H9 (cell line): ENCODE data around the gene CDC14A. TPM values are rescaled to one million over a fixed set of nuclear protein-coding genes. Genes with fewer than 3 reads are reported as not detected.

Source experiments
- DNase-seq: peaks from one replicate; pipeline ENCODE4 v3.0.0-alpha.2; 2017
- H2AFZ ChIP-seq: one replicate; pipeline ENCODE4 v1.6.1; 2013; ENCODE audit warnings: mild to moderate bottlenecking, low read length, control low read depth, moderate library complexity
- H2AK5ac ChIP-seq: 2 replicates; pipeline ENCODE4 v1.6.1; 2013; ENCODE audit warnings: low read length, control low read depth, mixed read lengths; ENCODE audit not compliant: insufficient read length
- H2BK120ac ChIP-seq: one replicate; pipeline ENCODE4 v1.6.1; 2013; ENCODE audit warnings: low read depth, mild to moderate bottlenecking, low read length, control low read depth, inconsistent platforms; ENCODE audit not compliant: poor library complexity, severe bottlenecking
- H2BK12ac ChIP-seq: 2 replicates; pipeline ENCODE4 v1.6.1; 2013; ENCODE audit warnings: low read length, control low read depth, mixed read lengths, low read depth; ENCODE audit not compliant: insufficient read length
- H2BK15ac ChIP-seq: 2 replicates; pipeline ENCODE4 v1.6.1; 2013; ENCODE audit warnings: low read depth, low read length, control low read depth
- H2BK20ac ChIP-seq: one replicate; pipeline ENCODE4 v1.6.1; 2013; ENCODE audit warnings: low read depth, mild to moderate bottlenecking, low read length, control low read depth, inconsistent platforms; ENCODE audit not compliant: poor library complexity, severe bottlenecking
- H2BK5ac ChIP-seq: 2 replicates; pipeline ENCODE4 v1.6.1; 2013; ENCODE audit warnings: low read length, control low read depth, mixed read lengths; ENCODE audit not compliant: insufficient read length
- H3K14ac ChIP-seq: 2 replicates; pipeline ENCODE4 v1.6.1; 2013; ENCODE audit warnings: low read length, control low read depth; ENCODE audit not compliant: insufficient read depth
- H3K18ac ChIP-seq: 2 replicates; pipeline ENCODE4 v1.6.1; 2013; ENCODE audit warnings: low read depth, mild to moderate bottlenecking, mixed read lengths, low read length, control low read depth; ENCODE audit not compliant: insufficient read length
- H3K23ac ChIP-seq: 2 replicates; pipeline ENCODE4 v1.6.1; 2013; ENCODE audit warnings: low read length, control low read depth, mixed read lengths, low read depth; ENCODE audit not compliant: insufficient read length
- H3K23me2 ChIP-seq: 2 replicates; pipeline ENCODE4 v1.6.1; 2013; ENCODE audit warnings: low read depth, mild to moderate bottlenecking, mixed read lengths, low read length, control low read depth; ENCODE audit not compliant: insufficient read length, poor library complexity, severe bottlenecking
- H3K27ac ChIP-seq: 2 replicates; pipeline ENCODE4 v1.5.1; 2013; ENCODE audit warnings: low read length, control low read depth, mixed read lengths, low read depth; ENCODE audit not compliant: insufficient read length
- H3K27me3 ChIP-seq: 2 replicates; pipeline ENCODE4 v1.6.1; 2013; ENCODE audit warnings: low read length, control low read depth, inconsistent platforms; ENCODE audit not compliant: insufficient read depth
- H3K4ac ChIP-seq: 2 replicates; pipeline ENCODE4 v1.6.1; 2013; ENCODE audit warnings: low read depth, mild to moderate bottlenecking, control low read depth, inconsistent platforms, low read length, moderate library complexity
- H3K4me1 ChIP-seq: 2 replicates; pipeline ENCODE4 v1.6.1; 2013; ENCODE audit warnings: low read length, control low read depth, inconsistent platforms; ENCODE audit not compliant: insufficient read depth
- H3K4me2 ChIP-seq: 2 replicates; pipeline ENCODE4 v1.6.1; 2013; ENCODE audit warnings: low read length, control low read depth, mixed read lengths; ENCODE audit not compliant: insufficient read length, insufficient read depth
- H3K56ac ChIP-seq: 2 replicates; pipeline ENCODE4 v1.6.1; 2013; ENCODE audit warnings: low read depth, mild to moderate bottlenecking, mixed read lengths, low read length, control low read depth; ENCODE audit not compliant: insufficient read length
- H3K79me1 ChIP-seq: 2 replicates; pipeline ENCODE4 v1.6.1; 2013; ENCODE audit warnings: low read depth, mild to moderate bottlenecking, moderate library complexity, low read length, control low read depth, inconsistent platforms; ENCODE audit not compliant: insufficient read depth, poor library complexity, severe bottlenecking
- H3K79me2 ChIP-seq: 2 replicates; pipeline ENCODE4 v1.6.1; 2013; ENCODE audit warnings: low read length, control low read depth, inconsistent platforms; ENCODE audit not compliant: insufficient read depth
- H3K9ac ChIP-seq: 2 replicates; pipeline ENCODE4 v1.6.1; 2013; ENCODE audit warnings: low read length, control low read depth, mixed read lengths; ENCODE audit not compliant: insufficient read length; ENCODE audit errors: extremely low read depth
- H3K9me3 ChIP-seq: one replicate; pipeline ENCODE4 v1.6.1; 2013; ENCODE audit warnings: low read depth, low read length, inconsistent platforms; ENCODE audit not compliant: control insufficient read depth
- H3T11ph ChIP-seq: one replicate; pipeline ENCODE4 v1.6.1; 2013; ENCODE audit warnings: mild to moderate bottlenecking, low read length, control low read depth, inconsistent platforms
- H4K20me1 ChIP-seq: one replicate; pipeline ENCODE4 v1.6.1; 2013; ENCODE audit not compliant: control insufficient read depth, insufficient read length, insufficient read depth
- H4K5ac ChIP-seq: 2 replicates; pipeline ENCODE4 v1.6.1; 2013; ENCODE audit warnings: low read depth, mild to moderate bottlenecking, mixed read lengths, low read length, control low read depth; ENCODE audit not compliant: insufficient read length
- H4K8ac ChIP-seq: replicated peaks from 2 replicates; pipeline ENCODE4 v1.6.1; 2013; ENCODE audit warnings: low read length, control low read depth, mixed read lengths, low read depth; ENCODE audit not compliant: insufficient read length
- H4K91ac ChIP-seq: 2 replicates; pipeline ENCODE4 v1.6.1; 2013; ENCODE audit warnings: low read depth, mild to moderate bottlenecking, moderate library complexity, mixed read lengths, low read length, control low read depth; ENCODE audit not compliant: insufficient read length
- H3K27ac Mint-ChIP-seq, 3 experiments: 2 replicates in 2 of 3; 3 replicates in 1 of 3; pipeline ENCODE4 v1.8.0; 2020 to 2021; ENCODE audit warnings: mixed read lengths in 3 of 3, mild to moderate bottlenecking in 1 of 3, moderate library complexity in 1 of 3
- H3K27me3 Mint-ChIP-seq: 2 replicates; pipeline ENCODE4 v1.8.0; 2021; ENCODE audit warnings: low read depth, mild to moderate bottlenecking, moderate library complexity, mixed read lengths
- H3K36me3 Mint-ChIP-seq, 3 experiments: 2 replicates in 2 of 3; 3 replicates in 1 of 3; pipeline ENCODE4 v1.8.0; 2020 to 2021; ENCODE audit warnings: low read depth in 3 of 3, mixed read lengths in 3 of 3; ENCODE audit not compliant: insufficient read depth in 1 of 3
- H3K4me1 Mint-ChIP-seq, 2 experiments: 2 replicates each; pipeline ENCODE4 v1.8.0; 2020; ENCODE audit warnings: mixed read lengths in 2 of 2
- H3K4me3 Mint-ChIP-seq, 2 experiments: 2 replicates in 1 of 2; 3 replicates in 1 of 2; pipeline ENCODE4 v1.8.0; 2020 to 2021; ENCODE audit warnings: mild to moderate bottlenecking in 2 of 2, mixed read lengths in 2 of 2, moderate library complexity in 1 of 2
- H3K9me3 Mint-ChIP-seq, 2 experiments: 2 replicates in 1 of 2; 3 replicates in 1 of 2; pipeline ENCODE4 v1.8.0; 2020; ENCODE audit warnings: mild to moderate bottlenecking in 2 of 2, mixed read lengths in 2 of 2, moderate library complexity in 1 of 2
- CTCF ChIP-seq: fragments of 200-600 bp; sonication (generic); conservative IDR thresholded peaks from 3 replicates; pipeline ENCODE4 v1.8.0; 2021; ENCODE audit warnings: antibody characterized with exemption, mild to moderate bottlenecking
- WGBS: extraction: QIAGEN DNeasy Blood & Tissue Kit; methylation state at CpG from one replicate; pipeline ENCODE4 v1.1.7; 2013; ENCODE audit warnings: missing lambda C conversion rate, low lambda C conversion rate, mixed read lengths; ENCODE audit not compliant: insufficient read length; ENCODE audit errors: extremely low coverage; 5-methylcytosine and 5-hydroxymethylcytosine counted together
- total RNA-seq: library from RNA; stranded (reverse); gene quantifications from 2 replicates; pipeline ENCODE4 v1.2.1, GENCODE V29; 2021

CDC14A gene
- total RNA-seq, 1 experiment from 2014 or later = 8.9 TPM

GRCh38 chr1:100510451-100510850, 158.1 kb downstream of the CDC14A start:
- no peaks in the 10 kb centered on the region for H3K27me3 Mint-ChIP-seq
- Histone ChIP-seq H3K27me3 (no peaks in the 10 kb centered on the region), H3K4ac (no peak overlapping the region), H4K5ac (no peak overlapping the region), H2BK20ac (no peak overlapping the region), H2AFZ (no peak overlapping the region), H2BK5ac (no peak overlapping the region), H3K27ac (no peak overlapping the region), H2BK15ac (no peak overlapping the region), H3K4me2 (no peak overlapping the region), H2BK12ac (no peak overlapping the region), H3K23me2 (no peaks in the 10 kb centered on the region), H4K8ac (no peak overlapping the region), H2AK5ac (no peak overlapping the region), H4K20me1 (no peaks in the 10 kb centered on the region), H3K9me3 (no peaks in the 10 kb centered on the region), H3K9ac (no peak overlapping the region), H3K23ac (no peak overlapping the region), H3K18ac (no peak overlapping the region), H3K14ac (no peak overlapping the region), H3K4me1 (no peaks in the 10 kb centered on the region), H3T11ph (no peak overlapping the region), H3K79me2 (no peaks in the 10 kb centered on the region), H4K91ac (no peak overlapping the region), H3K79me1 (no peaks in the 10 kb centered on the region), H2BK120ac (no peak overlapping the region), H3K56ac (no peak overlapping the region)
- TF ChIP-seq CTCF = no peak
- H3K4me1 Mint-ChIP-seq = no peaks in the 10 kb centered on the region
- DNase-seq = no peak
- no peak overlapping the region for H3K4me3 Mint-ChIP-seq
- no peaks in the 10 kb centered on the region for H3K9me3 Mint-ChIP-seq
- no peak overlapping the region for H3K27ac Mint-ChIP-seq
- peaks cover 2 to 10% (median 7%) of the 10 kb centered on the region in 3 experiments; a peak in 3 of 7 replicates for H3K36me3 Mint-ChIP-seq
- WGBS = no CpG with 5 or more reads among the region's 1 CpG
